ENCODE measurements around the gene OLFM1. TPM values are rescaled to one million over a fixed set of nuclear protein-coding genes. Genes with fewer than 3 reads are reported as not detected.

Gene OLFM1
- total RNA-seq, 4 donors from 2014 or later, result 12.1 to 31.4 (median 23.2) TPM

GRCh38 chr9:135049460-135049859 is 38.0 kb upstream of the OLFM1 start:
- no peak for TF ChIP-seq CTCF (IDR thresholded peaks at IDR 0.05)
- DNase-seq (ENCODE audit: low spot score) (no peak), ATAC-seq (ENCODE audit: low FRiP score) (no peak)

- ATAC-seq (ENCODE audit: low FRiP score) (no peak), DNase-seq (ENCODE audit: low spot score) (no peak)
- TF ChIP-seq CTCF (IDR thresholded peaks at IDR 0.05), result no peak
Observed at GRCh38 chr9:135050072-135050990, 37.1 kb upstream of the OLFM1 start.

DNA sequence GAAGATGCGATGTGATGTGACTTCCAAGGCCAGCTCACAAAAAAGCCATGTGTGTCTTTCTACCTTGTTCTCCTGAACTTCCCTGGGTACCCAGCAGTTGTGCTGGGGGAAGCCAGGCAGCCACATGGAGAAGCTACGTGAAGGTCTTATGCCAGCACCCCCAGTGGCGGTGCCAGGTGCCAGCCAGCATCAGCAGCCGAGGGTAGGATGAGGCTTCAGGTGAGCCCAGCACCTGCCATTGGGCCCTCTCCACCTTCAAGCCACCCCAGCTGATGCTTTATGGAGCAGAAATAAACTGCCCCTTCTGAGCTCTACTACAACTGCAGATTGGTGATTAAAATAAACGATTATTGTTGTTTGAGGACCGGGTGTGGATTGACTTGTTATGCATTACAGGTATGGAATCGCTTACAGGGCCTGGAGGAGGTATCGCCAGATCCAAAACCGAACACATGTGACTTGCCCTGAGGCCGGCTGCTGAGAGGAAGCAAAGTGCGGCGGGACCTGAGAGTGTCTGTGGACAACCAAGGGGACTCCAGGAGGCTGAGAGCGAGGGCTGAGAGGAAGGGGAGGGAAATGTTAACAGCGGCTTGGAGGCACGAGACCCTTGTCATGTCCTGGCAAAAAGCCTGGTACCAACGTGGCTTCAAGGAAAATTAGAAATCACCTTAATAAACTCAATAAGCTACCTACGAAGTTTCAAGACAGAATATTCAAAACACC is 36.0 kb upstream of the OLFM1 start:
- no peak for TF ChIP-seq CTCF (IDR thresholded peaks at IDR 0.05)
- ATAC-seq (ENCODE audit: low FRiP score) (no peak), DNase-seq (ENCODE audit: low spot score) (no peak)

- TF ChIP-seq CTCF (IDR thresholded peaks at IDR 0.05), result no peak
- DNase-seq (ENCODE audit: low spot score), result no peak
- no peak for ATAC-seq (ENCODE audit: low FRiP score)
Observed at GRCh38 chr9:135053133-135053532, 34.3 kb upstream of the OLFM1 start.

- ATAC-seq (ENCODE audit: low FRiP score) (no peak), DNase-seq (ENCODE audit: low spot score) (no peak)
- TF ChIP-seq CTCF (IDR thresholded peaks at IDR 0.05), result no peak
Observed at GRCh38 chr9:135055181-135055580, 32.3 kb upstream of the OLFM1 start.

- no peak for ATAC-seq (ENCODE audit: low FRiP score)
- TF ChIP-seq CTCF (IDR thresholded peaks at IDR 0.05), result no peak
- DNase-seq (ENCODE audit: low spot score), result no peak
Observed at GRCh38 chr9:135056541-135056940, 30.9 kb upstream of the OLFM1 start.
